AG09319 (cell line): ENCODE measurements around the gene KNDC1.

Experiments used
- DNase-seq: peaks from one replicate; pipeline ENCODE4 v3.0.0-alpha.2; 2010; ENCODE audit warnings: low read depth; ENCODE audit errors: extremely low read depth
- TF ChIP-seq, protein P1 (sequence below): IDR thresholded peaks from 2 replicates; pipeline ENCODE4 v1.5.1; 2011; ENCODE audit warnings: low read depth, mild to moderate bottlenecking, inconsistent platforms, low read length, moderate library complexity

KNDC1 gene

DNA sequence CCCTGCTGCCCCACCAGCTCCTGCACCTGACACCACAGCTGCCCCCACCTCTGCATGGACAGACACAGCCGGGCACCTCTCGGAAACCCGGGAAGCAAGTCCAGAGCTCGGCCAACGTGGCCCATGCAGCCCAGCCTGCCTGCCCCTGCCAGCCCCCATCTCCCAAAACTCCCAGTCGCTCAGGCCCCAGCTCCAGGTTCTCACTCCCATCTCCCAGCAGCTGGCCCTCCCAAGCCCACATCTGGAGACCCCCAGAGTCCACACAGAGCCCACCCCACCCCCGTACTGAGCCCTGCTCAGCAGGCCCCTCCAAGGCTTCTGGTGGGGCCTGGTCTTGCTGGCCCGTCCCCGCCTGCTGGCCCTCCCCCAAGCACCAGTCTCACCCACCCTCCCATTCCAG, 37.8 kb downstream of the KNDC1 start:
- TF ChIP-seq, protein P1, sequence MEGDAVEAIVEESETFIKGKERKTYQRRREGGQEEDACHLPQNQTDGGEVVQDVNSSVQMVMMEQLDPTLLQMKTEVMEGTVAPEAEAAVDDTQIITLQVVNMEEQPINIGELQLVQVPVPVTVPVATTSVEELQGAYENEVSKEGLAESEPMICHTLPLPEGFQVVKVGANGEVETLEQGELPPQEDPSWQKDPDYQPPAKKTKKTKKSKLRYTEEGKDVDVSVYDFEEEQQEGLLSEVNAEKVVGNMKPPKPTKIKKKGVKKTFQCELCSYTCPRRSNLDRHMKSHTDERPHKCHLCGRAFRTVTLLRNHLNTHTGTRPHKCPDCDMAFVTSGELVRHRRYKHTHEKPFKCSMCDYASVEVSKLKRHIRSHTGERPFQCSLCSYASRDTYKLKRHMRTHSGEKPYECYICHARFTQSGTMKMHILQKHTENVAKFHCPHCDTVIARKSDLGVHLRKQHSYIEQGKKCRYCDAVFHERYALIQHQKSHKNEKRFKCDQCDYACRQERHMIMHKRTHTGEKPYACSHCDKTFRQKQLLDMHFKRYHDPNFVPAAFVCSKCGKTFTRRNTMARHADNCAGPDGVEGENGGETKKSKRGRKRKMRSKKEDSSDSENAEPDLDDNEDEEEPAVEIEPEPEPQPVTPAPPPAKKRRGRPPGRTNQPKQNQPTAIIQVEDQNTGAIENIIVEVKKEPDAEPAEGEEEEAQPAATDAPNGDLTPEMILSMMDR: no peak
- DNase-seq: no peak

DNA sequence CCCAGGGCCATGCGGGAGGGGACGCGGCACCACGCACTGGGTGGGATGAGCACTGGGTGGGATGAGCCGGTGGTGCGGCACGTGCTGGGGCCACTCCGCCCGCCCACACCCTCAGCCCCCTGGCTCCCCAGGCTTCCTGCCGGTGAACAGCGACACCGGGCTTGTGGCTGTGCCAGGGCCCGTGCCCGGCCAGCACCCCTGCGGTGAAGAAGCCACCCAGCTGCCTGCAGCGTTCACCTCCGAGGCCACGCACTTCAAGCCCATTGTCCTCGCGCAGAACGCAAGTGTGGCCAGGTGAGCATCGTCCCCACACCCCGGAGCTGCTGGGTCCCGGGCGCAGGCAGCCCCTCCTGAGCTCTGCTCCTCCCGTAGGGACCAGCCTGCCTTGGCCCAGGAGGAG, 38.2 kb downstream of the KNDC1 start:
- DNase-seq: no peak
- TF ChIP-seq, protein P1: no peak

DNA sequence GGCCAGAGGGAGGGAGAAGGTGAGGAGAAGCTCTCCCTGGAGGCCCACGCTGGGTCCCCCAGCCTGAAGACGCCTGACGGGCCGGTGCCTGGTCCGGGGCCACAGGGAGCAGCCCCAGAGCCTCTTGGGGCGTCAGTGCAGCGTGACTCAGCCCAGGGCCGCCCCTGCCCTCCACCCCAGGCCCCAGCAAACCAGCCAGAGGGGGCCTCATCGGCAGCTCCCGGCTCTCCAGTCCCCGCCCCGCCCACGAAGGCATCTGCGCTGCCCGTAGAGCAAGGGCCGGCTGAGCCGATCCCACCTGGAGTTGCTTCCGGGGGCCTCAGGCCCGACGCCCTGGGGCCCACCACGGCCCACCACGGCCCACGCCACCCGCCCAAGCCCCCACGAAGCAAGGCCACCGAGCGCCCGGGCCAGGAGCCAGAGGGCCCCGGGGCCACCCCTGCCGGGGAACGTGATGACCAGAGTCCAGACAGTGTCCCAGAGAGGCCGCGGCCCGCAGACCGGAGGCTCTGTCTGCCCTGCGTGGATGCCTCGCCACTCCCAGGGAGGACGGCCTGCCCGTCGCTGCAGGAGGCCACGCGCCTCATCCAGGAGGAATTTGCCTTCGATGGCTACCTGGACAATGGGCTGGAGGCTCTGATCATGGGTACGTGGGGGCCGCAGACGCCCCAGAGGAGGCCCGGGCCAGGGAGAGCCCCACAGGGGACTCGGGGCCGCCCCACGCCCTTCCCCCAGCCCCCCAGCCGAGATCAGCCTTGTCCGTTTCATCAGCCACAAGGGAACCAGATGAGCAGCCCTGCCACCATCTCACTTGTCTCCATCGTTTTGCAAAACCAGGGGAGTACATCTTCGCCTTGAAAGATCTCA, 38.8 kb downstream of the KNDC1 start:
- TF ChIP-seq, protein P1: no peak
- DNase-seq: no peak

DNA sequence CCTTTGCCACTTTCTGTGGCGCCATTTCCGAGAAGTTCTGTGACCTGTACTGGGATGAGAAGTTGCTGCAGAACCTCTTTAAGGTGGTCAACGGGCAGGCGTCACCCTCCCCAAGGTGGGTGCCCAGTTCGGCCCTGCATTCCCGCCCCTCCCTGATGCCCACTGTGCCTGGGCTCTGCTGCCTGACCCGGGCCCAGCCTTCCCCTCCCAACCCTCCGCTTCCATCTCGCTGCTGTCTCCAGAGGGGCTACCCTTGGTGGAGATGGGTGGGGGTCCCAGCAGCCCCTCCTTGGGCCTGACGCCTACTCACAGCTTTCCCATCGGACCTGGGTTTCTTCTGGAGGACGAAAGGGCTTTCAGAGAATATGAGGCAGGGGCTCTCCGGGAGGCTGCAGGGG, 39.5 kb downstream of the KNDC1 start:
- DNase-seq: no peak
- TF ChIP-seq, protein P1: no peak

DNA sequence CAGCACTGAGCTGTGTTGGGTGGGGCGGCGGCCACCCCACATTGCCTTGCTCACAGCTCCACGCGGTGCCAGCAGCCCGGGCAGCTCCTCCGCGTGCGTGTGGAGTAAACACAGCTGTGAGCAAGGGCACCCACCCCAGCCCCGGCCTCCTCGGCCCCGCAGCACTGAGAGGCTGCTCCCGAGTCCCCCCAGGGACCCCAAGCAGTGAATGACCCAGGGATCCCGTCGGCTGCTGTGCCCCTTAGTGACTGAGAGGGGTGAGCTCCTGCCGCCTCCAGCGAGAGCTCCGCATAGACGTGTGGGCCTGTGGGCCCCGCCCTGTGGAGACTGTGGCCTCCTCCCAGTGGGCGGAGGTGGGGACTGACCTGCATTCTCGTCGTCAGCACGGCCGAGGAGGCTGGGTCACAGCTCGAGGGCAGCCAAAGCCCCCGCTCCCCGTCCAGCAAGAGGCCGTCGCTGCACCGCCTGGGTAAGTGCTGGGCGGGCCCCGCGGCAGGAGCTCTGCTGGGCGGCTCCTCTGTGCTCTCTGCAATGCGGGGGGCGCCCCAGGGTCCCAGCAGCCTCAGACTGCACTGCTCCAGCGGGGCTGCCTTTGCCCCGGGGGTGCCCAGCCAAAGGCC, 40.1 kb downstream of the KNDC1 start:
- TF ChIP-seq, protein P1: no peak
- no peak for DNase-seq

DNA sequence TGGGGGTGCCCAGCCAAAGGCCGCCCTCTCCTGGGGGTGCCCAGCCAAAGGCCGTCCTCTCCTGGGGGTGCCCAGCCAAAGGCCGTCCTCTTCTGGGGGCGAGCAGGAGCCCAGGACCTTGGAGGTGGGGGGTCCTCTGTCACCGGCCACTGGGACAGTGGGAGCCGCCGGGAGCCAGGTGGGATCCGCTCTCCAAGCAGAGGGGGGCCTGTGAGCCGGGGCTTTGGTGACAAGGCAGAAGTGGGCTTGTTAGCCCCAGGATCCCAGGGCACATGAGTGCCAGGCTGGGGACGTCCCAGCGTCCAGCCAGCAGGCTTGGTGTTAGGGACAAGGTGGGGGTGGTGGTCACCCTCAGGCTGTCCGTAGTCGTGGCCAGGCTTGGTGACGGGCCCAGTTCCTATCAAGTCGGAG, 40.6 kb downstream of the KNDC1 start:
- TF ChIP-seq, protein P1: no peak
- no peak for DNase-seq
